ENCODE measurements around the gene MAN2B1. TPM values are rescaled to one million over a fixed set of nuclear protein-coding genes. Genes with fewer than 3 reads are reported as not detected.

MAN2B1 gene
- total RNA-seq, 6 donors from 2014 or later = 56.8 to 299 (median 121) TPM

DNA sequence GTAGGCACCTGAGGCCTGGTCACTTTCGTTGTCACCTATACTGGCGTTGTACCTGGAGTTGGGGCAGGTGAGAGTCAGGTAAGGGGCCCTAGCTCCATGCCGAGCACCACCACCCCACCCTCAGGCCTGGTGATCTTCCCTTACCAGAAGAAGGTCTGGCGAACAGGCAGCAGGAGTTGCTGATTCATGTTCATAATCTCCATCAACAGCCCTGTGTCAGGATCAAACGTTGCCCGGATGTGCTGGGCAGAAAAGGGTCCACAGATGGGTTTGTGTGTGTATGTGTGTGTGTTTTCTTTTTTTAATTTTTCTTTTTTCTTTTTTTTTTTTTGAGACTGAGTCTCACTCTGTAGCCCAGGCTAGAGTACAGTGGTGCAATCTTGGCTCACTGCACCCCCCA, 14.3 kb downstream of the MAN2B1 start:
- no peak for ATAC-seq (ENCODE audit: low FRiP score in 2 of 2)
- 93 to 98% methylated on average over 4 to 6 of the region's 6 CpGs for WGBS, 2 donors

GRCh38 chr19:12649941-12650340, 16.6 kb downstream of the MAN2B1 start:
- Histone ChIP-seq H3K36me3 (peaks cover 3 to 23% (median 8%) of the 10 kb centered on the region in 4 donors), H3K27me3 (no peaks in the 10 kb centered on the region), H3K4me3 (no peak overlapping the region), H3K9me3 (no peaks in the 10 kb centered on the region), H3K27ac (no peak overlapping the region), H3K4me1 (peaks cover 8 to 21% (median 12%) of the 10 kb centered on the region in 4 donors)
- WGBS, 2 donors = 81 to 98% methylated on average over 8 to 10 of the region's 10 CpGs
- no peak for TF ChIP-seq EP300 (IDR thresholded peaks at IDR 0.05)
- no peak for TF ChIP-seq POLR2A (IDR thresholded peaks at IDR 0.05)
- TF ChIP-seq, protein P1, sequence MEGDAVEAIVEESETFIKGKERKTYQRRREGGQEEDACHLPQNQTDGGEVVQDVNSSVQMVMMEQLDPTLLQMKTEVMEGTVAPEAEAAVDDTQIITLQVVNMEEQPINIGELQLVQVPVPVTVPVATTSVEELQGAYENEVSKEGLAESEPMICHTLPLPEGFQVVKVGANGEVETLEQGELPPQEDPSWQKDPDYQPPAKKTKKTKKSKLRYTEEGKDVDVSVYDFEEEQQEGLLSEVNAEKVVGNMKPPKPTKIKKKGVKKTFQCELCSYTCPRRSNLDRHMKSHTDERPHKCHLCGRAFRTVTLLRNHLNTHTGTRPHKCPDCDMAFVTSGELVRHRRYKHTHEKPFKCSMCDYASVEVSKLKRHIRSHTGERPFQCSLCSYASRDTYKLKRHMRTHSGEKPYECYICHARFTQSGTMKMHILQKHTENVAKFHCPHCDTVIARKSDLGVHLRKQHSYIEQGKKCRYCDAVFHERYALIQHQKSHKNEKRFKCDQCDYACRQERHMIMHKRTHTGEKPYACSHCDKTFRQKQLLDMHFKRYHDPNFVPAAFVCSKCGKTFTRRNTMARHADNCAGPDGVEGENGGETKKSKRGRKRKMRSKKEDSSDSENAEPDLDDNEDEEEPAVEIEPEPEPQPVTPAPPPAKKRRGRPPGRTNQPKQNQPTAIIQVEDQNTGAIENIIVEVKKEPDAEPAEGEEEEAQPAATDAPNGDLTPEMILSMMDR (IDR thresholded peaks at IDR 0.05) = no peak
- no peak for TF ChIP-seq POLR2AphosphoS5 (IDR thresholded peaks at IDR 0.05)
- no peak for ATAC-seq (ENCODE audit: low FRiP score in 2 of 2)
- no peak for DNase-seq

More for the DNA sequence above, 14.3 kb downstream of the MAN2B1 start:
- no peak for DNase-seq
- Histone ChIP-seq H3K4me3 (no peak overlapping the region), H3K27me3 (no peaks in the 10 kb centered on the region), H3K9me3 (no peaks in the 10 kb centered on the region), H3K27ac (no peak overlapping the region), H3K36me3 (peaks cover 3 to 46% (median 29%) of the 10 kb centered on the region in 4 donors), H3K4me1 (peaks cover 8 to 17% (median 12%) of the 10 kb centered on the region in 4 donors)
- TF ChIP-seq EP300 (IDR thresholded peaks at IDR 0.05) (no peak), POLR2AphosphoS5 (IDR thresholded peaks at IDR 0.05) (no peak), POLR2A (IDR thresholded peaks at IDR 0.05) (no peak)
- TF ChIP-seq, protein P1 (IDR thresholded peaks at IDR 0.05) = no peak

GRCh38 chr19:12648088-12648487, 18.5 kb downstream of the MAN2B1 start:
- H3K9me3 ChIP-seq = no peaks in the 10 kb centered on the region
- H3K4me1 ChIP-seq = peaks cover 8 to 21% (median 12%) of the 10 kb centered on the region in 4 donors
- peaks cover 0 to 10% (median 1%) of the 10 kb centered on the region in 4 donors for H3K36me3 ChIP-seq
- TF ChIP-seq POLR2AphosphoS5 (IDR thresholded peaks at IDR 0.05) (no peak), POLR2A (IDR thresholded peaks at IDR 0.05) (no peak), EP300 (IDR thresholded peaks at IDR 0.05) (no peak)
- TF ChIP-seq, protein P1 (IDR thresholded peaks at IDR 0.05) = peak in 3 of 6 experiments; percentile 9 to 40 (median 10)
- ATAC-seq (ENCODE audit: low FRiP score in 2 of 2) (peak; percentile 5 to 57), DNase-seq (peak; percentile 37 to 86)
- no peak overlapping the region for H3K27ac ChIP-seq
- H3K4me3 ChIP-seq = peak overlapping the region; percentile 2 to 51 (median 44)
- no peaks in the 10 kb centered on the region for H3K27me3 ChIP-seq
- 7 to 54% methylated on average over 14 to 28 of the region's 29 CpGs for WGBS, 2 donors

DNA sequence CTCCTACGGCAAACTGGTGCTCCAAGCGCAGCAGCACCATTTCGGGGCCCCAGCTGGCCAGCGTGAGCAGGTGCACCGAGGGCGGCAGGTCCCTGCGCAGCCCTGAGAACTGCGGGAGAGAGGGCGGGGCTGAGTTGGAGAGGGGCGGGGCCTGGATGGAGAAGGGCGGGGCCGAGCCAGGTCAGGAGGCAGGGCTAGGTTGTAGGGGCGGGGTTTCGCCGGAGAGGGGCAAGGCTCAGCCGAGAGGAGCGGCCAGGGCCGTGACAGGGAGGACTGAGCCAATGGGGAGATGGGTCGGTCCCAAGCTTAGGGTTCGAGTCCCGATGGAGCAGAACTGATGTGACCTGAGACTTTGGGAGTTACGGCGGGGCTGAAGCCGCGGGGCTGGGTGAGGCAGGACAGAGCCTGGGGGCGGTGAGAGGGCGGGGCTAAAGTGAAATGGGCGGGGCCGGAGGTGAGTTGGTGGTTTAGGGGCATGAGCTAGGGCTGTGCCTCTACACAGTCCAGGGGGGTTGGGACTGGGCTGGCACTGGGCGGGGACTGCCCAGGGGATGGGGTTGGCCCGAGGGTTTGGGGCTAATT, 19.0 kb downstream of the MAN2B1 start:
- peak; percentile 89 to 95 for ATAC-seq (ENCODE audit: low FRiP score in 2 of 2)
- peak; percentile 84 to 89 for DNase-seq
- TF ChIP-seq, protein P1 (IDR thresholded peaks at IDR 0.05) = peak in 2 of 6 experiments; percentile 29 to 42
- no peak for TF ChIP-seq EP300 (IDR thresholded peaks at IDR 0.05)
- peak overlapping the region; percentile 2 to 51 (median 44) for H3K4me3 ChIP-seq
- peak overlapping the region in 1 of 4 donors; percentile 12 for H3K27ac ChIP-seq
- peaks cover 8 to 21% (median 12%) of the 10 kb centered on the region in 4 donors for H3K4me1 ChIP-seq
- 24 to 50% methylated on average over 26 to 31 of the region's 31 CpGs for WGBS, 2 donors
- H3K36me3 ChIP-seq = peaks cover 0 to 10% (median 1%) of the 10 kb centered on the region in 4 donors
- H3K9me3 ChIP-seq = no peaks in the 10 kb centered on the region
- no peaks in the 10 kb centered on the region for H3K27me3 ChIP-seq

DNA sequence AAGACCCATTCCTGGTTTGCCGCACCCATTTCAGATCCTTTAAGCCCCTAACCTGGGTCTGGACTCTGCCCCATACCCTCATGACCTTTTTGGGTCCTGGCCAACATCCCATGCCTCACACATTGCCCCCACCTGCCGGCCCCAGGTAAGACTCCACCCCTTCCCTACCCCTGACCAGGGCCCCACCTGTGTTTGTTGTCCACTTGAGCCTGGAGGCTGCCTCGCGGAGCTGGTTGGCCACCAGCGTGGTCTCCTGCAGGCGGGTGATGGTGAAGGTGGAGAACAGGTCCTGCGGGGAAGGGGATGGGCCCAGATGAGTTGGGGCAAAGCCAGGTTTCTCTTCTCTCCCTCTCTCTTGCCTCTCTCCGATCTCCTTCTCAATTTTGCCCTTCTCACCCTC, 19.5 kb downstream of the MAN2B1 start:
- no peaks in the 10 kb centered on the region for H3K9me3 ChIP-seq
- WGBS, 2 donors = 74 to 85% methylated on average over 7 to 8 of the region's 8 CpGs
- TF ChIP-seq POLR2AphosphoS5 (IDR thresholded peaks at IDR 0.05) (no peak), EP300 (IDR thresholded peaks at IDR 0.05) (no peak), POLR2A (IDR thresholded peaks at IDR 0.05) (no peak)
- TF ChIP-seq, protein P1 (IDR thresholded peaks at IDR 0.05) = no peak
- ATAC-seq (ENCODE audit: low FRiP score in 2 of 2) (no peak), DNase-seq (no peak)
- H3K36me3 ChIP-seq = peaks cover 0 to 6% (median under 1%) of the 10 kb centered on the region in 4 donors
- H3K27ac ChIP-seq = no peak overlapping the region
- H3K4me3 ChIP-seq = peak overlapping the region in 3 of 4 donors; percentile 44 to 51 (median 45)
- no peaks in the 10 kb centered on the region for H3K27me3 ChIP-seq
- H3K4me1 ChIP-seq = peaks cover 8 to 21% (median 12%) of the 10 kb centered on the region in 4 donors
